Fibroblast of upper back skin (primary cell): ENCODE measurements around the gene TNFSF9.
"Not testable (repeated sequence)": the region's sequence is repeated elsewhere in the genome, so short reads cannot be mapped to it uniquely, and the experiment has no call there.

Experiments used
- DNase-seq: peaks from one replicate; pipeline ENCODE4 v3.0.0-alpha.2; 2013

Gene TNFSF9

DNA sequence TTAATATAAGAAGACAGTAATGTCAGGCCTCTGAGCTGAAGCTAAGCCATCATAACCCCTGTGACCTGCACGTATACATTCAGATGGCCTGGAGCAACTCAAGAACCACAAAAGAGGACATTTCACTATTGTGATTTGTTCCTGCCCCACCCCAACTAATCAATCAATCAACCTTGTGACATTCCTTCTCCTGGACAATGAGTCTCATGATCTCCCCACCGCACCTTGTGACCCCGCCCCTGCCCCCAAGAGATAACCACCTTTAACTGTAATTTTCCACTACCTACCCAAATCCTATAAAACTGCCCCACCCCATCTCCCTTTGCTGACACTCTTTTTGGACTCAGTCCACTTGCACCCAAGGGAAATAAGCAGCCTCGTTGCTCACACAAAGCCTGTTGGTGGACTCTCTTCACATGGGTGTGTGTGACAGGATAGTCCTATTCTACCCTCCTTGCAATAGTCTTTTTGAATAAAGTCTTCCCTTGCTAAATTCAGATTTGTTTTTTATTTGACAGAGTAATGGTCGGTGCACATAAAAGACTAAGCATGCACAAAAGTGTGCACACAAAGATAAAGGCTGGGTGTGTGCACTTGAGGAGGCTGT lies 46.1 kb downstream of the TNFSF9 start:
- DNase-seq, result no peak

DNA sequence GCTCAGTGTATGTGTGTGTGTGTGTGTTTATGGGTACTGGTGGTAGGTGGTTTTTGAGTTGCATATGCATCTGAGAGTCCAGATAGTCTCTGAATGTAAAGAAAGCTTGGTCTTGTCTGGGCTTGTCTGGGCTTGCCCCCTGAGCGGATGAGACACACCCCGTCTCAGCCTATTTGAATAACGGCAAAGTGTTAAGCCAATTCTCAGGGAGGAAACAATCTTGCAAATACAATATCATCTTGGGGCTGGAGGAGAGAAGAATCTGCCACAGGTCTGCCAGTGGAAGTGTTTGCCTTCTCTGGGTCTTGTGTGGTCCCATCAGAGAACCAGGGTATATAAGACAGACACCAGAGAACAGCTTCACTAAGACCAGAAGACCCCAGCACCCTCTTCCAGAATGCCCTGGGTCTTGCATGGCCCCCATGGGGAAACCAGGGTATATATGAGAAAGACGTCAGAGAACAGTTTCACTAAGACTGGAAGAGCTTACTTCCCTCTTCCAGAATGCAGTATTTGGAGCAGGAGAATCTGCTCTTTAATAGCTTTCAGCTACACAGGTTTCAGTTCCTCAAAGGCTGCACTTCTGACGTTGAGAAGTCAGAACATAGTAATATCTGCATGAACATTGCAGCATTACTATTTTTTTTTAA lies 46.8 kb downstream of the TNFSF9 start:
- no peak for DNase-seq

DNA sequence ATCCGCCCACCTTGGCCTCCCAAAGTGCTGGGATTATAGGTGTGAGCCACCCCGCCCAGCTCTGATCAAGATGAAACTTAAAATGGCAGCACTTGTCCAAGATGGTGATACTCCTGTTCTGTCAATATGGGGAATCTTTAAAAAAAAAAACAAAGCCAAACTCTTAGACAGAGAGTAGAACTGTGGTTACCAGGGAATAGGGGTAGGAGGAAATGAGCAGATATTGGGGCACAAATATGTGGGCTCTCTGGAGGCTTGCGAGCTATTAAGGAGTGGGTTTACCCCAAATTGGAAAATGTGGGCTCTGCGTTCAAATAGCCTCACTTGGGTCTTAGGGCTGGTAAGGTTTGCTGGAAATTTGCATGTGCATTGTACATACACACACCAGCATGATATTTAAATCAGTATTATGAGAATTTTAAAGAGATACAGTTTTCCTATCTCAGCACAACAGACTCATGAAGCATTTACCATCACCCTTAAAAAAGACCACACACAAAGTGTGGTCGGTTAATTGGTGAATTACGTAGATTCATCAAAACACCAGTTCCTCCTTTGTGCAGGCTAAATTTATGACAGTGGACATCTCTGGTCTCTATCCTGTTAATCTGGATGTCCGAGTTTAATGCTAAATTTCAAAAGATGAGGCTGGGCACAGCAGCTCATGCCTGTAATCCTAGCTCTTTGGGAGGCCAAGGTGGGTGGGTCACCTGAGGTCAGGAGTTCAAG lies 48.8 kb downstream of the TNFSF9 start:
- no peak for DNase-seq

DNA sequence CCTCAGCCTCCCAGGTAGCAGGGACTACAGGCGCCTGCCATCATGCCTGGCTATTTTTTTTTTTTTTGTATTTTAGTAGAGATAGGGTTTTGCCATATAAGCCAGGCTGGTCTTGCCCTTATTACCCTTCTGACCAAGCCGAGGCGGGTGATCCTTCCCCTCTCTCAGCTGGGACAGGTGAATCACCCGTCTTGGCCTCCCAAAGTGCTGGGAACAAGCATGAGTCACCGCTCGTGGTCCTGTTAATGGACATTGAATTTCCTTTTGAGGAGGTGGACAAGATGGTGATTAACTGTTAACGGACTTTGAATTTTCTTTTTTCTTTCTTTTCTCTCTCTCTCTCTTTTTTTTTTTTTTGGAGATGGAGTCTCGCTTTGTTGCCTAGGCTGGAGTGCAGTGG lies 49.5 kb downstream of the TNFSF9 start:
- peak; percentile 70 for DNase-seq

DNA sequence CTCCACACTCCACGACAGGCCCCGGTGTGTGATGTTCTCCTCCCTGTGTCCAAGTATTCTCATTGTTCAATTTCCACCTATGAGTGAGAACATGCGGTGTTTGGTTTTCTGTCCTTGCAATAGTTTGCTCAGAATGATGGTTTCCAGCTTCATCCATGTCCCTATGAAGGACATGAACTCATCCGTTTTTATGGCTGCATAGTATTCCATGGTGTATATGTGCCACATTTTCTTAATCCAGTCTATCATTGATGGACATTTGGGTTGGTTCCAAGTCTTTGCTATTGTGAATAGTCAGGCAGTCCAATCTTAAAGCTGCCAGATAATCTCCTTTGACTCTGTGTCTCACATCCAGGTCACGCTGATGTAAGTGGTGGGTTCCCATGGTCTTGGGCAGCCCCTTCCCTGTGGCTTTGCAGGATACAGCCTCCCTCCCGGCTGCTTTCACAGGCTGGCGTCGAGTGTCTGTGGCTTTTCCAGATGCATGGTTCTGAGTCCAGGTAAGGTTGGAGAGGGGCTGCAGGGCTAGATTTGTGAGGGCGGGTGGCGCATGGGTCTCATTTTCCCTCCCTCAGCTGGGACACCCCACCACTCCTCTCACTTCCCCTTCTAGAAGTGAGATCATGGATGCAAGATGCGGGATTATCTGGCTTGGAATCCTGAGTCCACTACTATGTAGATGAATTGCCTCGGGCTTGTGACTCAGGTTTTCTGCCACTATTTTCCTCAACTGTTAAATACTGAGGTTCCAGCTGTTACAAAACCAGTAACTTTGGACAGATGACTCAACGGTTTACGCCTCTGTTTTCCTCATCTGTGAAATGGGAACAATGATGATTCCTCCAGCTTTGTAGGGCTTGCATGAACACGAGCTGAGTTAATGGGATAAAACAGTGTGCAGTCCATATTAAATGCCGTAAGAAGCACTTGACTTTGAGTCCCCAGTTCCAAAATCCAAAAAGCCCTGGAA lies 52.0 kb downstream of the TNFSF9 start:
- not testable (repeated sequence) for DNase-seq
